Stimulated activated CD8-positive, alpha-beta memory T cell treated with anti-CD3 and anti-CD28 coated beads, Interleukin-7, amount 100 ng/mL, for 4 hours (primary cell): ENCODE data around the gene COL5A1.
"Not testable (repeated sequence)": the region's sequence is repeated elsewhere in the genome, so short reads cannot be mapped to it uniquely, and the experiment has no call there.

ENCODE experiments used
- DNase-seq, 2 donors: peaks; one replicate each; pipeline ENCODE4 v3.0.0-alpha.2; 2020; ENCODE audit warnings: low read depth in 2 of 2

The COL5A1 gene

DNA sequence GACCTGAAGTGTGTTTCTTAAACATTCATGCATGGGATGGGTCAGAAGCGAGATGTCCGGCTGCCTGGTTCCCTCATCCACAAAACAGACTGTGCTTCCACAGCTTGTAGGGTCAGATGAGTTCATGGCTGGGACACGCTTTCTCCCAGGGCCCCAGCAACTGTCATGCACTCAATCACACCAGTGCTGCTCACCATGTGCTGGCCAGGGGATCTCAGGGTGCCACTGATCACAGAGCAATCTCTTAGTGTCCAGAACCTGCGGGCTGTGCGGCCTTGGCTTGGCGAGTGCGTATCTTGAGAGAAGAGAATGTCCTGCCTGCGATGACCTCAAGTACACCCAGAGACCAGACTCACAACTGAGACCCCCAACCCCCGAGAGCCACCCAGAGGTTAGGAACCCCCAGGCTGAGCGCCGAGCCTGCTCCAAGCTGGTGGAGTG is 213.0 kb downstream of the COL5A1 start:
- no peak for DNase-seq

DNA sequence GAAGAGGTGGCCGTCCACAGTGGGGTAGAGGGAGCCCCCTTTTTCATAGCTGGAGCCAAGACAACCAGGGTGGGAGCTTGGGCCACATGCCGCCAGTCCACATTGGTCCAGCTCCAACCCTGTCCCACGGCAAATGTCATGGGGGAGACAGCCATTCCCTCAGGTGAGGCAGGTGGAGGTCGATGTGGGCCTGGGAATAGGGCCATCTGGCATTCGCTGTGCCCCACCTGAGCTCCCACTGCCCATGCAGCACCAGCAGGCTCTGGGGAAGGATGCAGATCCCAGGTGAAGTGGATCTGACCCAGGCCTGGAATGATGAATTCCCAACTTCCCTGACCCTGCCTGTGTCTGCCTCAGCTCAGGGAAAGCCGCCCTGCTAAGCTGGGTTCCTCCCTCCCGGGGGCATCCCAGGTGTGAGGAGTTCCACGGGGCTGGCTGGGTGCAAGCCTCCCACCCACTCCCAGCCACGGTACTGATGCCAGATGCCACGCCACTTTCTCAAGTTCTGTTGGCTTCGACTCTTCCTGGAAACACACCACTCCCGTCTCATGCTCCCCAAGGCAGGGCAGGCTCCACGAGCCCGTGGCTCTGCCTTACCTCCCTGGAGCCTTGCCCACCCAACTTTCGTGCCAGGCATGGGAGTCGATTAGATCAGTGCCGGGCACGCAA is 213.8 kb downstream of the COL5A1 start:
- no peak for DNase-seq

DNA sequence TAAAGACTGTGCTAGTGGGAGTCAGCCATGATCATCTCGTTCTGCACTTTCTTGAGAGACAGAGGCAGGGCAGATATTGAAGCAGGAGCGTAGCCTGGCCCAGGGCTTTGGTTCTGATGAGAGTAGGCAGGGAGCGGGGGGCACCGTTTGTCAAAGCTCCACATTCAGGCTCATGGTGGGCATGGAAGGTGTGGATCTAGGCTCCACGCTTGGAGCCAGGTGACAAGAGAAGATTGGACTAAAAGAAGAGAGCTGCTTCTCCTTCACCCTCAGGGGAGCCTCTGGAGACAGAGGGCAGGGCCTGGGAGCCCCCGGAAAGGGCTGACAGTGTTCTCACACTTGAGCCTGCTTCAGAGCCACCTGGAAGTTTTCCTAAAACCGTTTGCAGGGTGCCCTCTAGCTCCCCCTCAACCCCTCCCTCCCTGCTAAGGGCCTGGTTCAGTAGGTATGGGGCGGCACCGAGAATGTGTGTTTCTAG is 214.3 kb downstream of the COL5A1 start:
- DNase-seq: no peak

DNA sequence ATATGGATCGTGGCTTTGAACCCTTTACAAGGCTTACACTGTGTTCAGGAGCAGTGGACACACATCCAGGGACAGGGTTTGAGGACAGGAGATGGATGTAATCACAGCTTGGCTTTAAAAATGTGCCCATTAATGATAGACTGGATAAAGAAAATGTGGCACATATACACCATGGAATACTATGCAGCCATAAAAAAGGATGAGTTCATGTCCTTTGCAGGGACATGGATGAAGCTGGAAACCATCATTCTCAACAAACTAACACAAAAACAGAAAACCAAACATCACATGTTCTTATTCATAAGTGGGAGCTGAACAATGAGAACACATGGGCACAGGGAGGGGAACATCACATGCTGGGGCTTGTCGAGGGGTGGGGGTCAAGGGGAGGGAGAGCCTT is 215.8 kb downstream of the COL5A1 start:
- DNase-seq: not testable (repeated sequence)

DNA sequence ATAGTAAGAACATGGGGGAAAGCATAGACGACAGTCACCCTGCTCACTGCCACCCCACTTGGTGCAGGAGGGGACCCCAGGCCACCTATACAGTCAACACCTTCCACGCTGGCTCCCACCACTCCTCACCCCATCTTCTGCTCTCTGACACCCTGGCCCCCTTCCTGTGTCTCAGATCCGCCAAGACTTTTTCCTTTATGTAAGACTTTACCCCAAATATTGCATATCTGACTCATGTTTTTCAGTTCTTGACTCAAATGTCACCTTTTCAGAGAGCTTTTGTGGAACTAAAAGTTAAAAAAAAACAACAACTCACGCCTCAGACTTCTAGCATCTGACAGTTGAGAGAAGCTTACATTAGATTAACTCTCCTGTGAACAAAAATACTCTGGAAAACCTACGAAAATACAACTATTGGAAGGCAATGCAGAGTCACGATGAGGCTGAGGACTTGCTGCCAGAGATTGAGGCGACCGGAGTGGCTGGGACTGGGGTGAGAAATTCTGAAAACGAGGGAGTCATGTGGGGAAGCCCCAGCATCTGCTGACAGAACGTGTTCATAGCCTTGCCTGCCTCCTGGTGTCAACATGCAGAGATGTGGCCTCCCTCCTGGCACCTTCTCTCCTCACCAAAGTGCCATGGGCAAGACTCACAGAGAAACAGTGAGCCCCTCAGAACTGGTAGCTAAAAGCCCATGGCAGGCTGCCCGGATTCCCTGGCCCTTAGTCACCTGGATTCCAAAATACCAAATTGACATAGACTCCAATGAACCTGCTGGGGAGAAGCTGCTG is 216.6 kb downstream of the COL5A1 start:
- DNase-seq: no peak

DNA sequence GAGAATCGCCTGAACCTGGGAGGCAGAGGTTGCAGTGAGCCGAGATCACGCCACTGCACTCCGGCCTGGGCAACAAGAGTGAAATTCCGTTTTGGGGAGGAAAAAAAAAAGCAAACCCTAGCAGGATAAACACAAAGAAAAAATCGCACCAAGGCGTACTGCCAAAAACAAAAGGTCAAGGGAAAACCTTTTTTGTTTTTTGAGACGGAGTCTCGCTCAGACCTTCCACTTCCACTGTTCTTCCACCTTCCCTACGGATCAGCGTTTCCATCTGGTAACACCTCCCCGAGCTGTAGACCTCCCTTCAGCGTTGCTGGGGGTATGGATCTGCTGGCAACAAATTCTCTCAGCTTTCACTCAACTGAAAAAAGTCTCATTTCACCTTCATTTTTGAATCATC is 218.9 kb downstream of the COL5A1 start:
- no peak for DNase-seq

DNA sequence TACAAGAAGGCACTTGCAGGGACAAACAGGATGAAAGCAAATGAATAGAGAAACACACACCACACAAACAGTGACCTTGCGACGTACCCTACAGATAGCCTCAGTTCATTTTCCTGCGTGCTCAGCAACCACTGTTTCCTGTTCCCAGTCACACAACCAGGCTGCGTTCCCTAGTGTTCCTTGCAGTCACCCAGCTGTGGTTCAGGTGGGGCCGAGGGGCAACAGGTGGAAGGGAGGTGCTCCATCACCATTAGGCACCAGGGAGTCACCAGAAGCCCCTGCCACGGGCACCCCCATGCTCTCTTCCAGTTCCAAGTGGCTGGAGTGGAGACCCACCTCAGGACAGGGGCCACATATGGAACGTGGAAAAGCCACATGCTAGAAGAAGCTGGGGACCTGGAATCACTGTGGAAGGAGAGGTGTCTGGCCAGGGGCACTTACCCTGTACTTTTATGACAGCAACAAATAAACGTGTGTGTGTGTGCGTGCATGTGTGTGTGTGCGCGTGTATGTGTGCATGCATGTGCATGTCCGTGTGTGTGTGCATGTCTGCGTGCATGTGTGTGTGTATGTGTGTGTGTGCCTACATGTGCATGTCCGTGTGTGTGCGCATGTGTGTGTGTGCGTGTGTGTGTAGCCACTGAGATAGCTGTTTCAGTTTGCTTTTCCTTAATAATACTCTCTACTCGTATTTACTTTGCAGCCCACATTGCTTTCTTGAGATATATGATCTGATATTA is 220.2 kb downstream of the COL5A1 start:
- no peak for DNase-seq

DNA sequence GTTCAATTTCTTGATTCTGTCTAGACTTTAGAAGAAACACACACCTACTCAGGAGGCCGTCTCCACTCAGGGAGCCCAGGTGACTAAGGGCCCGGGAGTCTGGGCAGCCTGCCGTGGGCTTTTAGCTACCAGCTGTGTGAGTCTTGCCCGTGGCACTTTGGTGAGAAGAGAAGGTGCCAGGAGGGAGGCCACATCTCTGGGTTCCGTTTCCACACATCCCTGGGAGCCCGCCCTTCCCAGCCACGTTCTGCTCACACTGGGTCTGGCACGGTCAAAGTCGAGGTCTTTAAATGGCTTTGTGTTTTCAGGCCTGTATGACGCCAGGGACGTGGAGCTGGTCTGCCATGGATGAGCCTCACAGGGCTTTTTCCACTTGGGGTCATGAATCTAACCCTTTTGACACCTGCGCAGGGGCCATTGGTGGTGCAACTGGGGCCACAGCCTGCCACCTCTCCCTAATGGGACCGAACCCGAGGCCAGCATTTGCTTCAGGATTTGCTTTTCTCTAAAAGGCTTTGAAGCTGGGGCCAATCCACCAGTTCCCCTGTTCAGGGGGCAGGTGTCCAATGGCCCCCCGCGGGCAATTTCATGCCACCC is 221.8 kb downstream of the COL5A1 start:
- no peak for DNase-seq

DNA sequence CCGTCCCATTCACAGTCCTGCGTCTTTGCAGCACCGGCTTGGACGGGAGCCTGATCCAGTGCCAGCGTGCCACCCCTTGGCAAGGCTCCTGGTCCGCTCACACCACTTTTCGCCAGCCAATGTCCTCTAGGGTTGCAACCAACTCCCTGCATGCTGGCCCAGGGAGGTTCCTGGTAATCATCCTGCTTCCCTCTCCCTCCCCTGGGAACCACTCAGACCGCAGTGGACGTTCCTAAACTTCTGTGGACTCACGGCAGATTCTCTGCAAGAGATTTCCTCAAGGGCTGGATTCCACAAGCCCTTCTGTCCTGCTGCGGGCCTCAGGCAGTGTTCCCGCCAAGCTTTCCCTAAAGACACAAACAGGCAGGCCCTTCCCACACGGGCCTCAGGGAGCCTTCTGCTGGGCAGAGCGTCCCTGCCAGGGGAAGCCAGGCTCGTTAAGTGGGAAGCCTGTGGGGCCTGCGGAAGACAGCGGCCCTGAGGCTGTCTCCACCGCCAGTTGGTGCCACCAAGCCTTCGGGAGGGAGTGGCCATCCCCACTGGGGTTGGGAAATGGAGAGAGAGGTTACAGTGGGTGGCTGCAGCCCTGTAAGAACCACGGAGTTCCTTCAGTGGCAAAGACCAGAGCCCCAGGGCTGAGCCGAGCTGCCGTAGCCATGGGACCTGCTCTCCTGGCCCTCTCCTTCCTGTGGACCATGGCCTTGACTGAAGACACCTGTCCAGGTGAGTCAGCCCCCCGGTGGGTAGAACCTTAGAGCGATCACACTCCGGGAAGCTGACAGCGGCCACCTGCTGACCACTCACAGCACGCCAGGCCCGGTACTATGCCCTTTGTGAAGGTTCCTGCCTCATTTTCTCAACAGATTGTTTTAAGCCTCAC is 222.6 kb downstream of the COL5A1 start:
- no peak for DNase-seq

DNA sequence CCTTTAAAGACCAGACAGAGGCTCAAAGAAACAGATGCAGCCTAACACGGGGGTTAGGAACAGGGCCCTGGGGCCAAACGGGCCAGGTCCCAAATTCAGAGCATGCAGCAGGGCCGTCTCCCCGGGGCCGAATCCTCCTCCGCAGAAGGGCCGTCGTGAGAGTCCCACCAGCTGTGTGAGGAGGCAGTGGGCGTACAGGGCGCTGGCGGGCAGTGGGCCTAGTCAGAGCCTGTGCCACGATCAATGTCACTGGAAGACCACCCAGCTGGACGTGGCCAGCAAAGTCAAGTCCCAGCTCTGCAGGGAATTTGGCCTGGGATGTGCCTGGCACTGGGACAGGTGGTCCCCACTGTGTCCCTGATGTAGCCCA is 223.2 kb downstream of the COL5A1 start:
- DNase-seq: no peak

DNA sequence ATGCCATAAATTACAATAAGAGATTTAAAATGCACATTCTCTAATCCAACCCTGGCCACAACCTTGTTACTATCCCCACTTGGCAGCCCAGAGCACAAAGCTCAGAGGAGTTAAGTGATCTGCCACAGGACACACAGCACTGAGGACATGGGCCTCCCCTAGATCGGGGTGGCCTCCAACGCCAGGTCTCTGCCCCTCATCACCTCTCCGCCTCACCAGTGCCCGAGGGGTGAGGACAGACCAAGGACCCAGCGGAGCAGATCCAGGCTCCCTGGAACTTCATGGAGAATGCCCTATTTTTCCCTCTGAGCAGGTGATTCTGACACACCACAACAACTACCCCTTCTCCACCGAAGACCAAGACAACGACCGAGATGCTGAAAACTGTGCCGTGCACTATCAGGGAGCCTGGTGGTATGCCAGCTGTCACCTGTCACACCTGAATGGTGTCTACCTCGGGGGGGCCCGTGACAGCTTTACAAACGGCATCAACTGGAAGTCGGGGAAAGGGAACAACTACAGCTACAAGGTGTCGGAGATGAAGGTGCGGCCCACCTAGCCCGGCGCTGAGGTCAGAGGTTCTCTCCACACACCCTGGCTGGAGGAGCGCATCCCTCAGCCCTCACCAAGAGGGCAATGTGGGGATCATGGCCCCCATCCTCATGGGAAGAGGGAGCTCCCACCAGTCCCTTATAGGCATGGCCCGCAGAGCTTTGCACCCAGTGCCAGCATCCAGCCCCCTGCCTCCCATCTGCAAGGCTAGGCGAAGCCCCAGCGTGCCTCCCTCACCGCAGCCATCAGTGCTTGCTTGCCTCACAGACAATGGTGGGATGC is 226.5 kb downstream of the COL5A1 start:
- DNase-seq: no peak

DNA sequence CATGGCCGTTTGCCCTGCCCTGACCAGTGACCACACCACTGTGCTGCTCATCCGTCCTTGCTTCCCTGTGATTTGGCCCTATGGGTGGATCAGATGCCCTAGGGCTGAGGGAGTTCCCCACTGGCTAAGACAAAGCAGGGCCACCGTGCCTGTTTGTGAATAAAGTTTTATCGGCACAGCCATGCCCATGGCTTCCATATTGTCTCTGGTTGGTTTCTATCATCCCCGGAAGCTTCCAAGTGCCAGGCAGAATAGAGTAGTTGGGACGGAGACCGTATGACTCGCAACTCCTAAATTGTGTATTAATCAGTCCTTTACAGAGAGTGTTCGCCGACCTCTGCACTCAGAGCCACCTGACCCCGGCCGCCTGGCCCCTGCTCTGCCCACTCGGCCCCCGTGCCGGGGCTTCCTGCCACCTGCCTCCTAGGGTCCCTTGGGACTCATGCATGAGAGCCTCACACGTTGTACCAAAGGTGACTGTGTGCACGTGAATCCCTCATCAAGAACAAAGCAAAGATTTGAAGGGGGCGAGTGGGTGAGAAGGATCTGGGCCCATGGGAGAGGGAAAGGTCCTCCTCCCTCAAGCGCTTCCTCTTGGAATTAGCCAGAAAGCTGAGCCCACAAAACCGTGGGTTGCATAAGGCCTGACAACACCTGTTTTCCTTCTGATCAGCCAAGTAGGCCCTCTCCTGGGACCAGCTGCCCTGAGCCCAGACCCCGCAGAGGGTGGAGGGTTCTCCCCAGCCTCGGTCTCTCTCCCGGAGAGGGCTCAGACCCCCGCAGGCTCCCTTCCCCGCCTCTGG is 227.3 kb downstream of the COL5A1 start:
- DNase-seq: no peak

DNA sequence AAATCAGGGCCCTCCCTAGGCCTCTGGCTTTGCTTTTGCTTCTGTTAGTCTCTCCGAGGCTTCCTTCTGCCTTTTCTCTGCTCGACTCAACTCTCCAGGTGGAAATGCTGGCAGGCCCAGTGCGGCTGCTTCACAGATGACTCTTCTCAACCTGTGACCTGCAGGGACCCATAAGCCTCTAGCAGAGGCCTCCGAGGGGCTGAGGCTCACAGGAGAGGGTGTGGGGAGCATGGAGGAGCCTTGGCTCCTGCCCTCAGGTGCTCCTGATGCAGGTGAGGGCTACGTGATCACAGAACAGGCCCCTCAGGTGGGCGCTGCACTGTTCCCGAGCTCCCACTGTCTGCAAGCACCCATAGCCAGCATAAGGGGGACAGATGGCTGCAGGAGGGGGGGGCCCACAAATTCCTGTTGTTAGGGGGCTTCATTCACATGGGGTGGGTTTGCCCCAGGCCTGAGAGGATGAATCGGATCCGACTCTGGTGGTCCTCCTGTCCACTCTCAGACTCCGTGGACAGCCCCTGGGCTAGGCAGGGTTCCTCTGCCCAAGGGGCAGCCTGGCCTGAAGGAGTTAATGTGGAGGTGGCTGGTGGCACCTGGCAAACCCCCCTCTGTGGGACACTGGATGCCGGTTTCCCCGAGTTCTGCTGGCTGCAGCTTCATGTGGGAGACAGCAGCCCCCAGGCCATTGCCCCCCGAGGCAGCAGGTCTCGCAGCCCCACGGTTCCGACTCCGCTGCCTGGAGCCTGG is 228.1 kb downstream of the COL5A1 start:
- no peak for DNase-seq

DNA sequence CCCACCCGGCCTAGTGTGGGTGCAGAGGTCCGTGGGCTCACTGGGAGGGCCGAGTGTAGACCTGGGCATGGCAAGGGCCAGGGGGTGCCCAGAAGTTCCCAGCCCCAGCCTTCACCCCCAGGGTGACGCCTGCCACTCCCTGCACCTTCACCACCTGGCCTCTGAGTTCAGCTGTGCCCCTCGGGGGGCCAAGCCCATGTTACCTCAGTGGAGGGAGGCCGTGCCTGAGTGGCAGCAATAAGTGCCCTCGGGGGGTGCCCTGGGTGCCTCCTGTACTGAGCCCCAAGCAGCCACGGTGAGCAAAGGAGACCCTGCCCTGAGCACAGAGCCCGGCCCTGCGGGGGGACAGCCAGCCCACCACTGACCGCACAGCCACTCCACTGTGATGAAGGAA is 228.7 kb downstream of the COL5A1 start:
- DNase-seq: no peak

DNA sequence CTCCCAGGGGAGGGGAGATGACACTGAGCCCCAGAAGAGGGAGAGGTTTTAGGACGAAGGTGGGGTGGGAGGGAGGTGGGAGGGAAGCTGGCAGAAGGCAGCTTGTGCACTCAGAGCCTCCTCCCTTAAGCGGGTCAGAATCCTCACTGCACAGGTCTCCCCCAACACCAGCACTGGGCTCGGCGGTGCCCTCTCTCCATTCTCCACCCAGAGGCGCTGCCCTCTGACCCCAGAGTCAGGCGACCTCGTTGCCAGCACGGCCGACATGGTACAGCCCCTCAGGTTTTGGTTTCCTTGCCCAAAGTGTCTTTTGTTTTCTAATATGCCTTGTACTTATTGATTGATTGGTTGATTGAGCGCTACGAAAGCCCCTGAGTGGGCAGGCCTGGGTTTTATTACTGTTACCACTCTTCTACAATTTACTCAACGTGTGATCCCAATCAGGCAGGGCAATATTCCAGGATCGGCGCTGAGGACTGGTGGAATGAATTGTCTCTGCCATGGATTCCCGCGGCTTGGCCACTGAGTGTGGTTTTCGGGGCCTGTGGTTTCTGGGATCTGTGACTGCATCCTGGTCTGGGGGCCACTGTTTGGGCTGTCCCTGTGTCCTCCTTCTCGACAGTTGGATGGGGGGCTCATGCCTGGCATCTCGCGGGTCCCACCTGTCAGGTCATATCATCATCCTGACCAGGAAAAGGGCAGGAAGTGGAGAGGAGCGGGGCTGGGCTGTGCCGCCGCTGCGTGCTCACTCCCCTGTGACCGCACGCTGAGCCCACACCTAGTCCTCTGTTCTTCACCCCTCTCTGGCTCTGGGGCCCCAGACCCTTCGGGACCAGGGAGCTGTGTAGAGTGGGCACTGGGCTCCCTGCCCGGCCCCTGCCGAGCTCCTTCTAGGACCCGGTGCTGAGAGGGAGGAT is 229.4 kb downstream of the COL5A1 start:
- no peak for DNase-seq

DNA sequence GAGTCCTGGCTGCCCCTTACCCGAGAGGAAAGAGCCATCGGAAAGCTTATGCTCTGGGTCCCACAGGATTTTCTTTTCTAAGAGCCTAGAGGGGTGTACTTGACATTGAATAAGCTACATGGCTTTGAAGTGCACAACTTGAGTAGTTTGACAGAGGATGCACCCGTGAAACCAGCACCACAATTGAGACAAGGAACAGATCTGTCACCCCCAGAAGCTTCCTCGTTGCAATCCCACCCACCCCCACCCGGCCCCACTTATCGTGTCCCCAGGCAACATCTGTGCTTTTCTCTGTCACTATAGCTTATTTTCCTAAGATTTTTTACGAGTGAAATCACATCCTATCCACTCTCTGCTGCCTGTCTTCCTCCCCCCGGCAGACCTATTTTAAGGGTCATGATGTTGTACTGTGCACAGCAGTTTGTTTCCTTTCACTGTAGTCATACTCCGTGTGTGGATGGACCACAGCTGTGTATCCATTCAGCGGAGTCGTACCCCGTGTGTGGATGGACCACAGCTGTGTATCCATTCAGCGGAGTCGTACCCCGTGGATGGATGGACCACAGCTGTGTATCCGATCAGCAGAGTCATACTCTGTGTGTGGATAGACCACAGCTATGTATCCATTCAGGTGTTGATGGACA is 230.2 kb downstream of the COL5A1 start:
- DNase-seq: no peak
